Left lung (tissue), 10 donors: Measurements from ENCODE around the gene TMEM135. TPM values are rescaled to one million over a fixed set of nuclear protein-coding genes. Genes with fewer than 3 reads are reported as not detected.

Experiments used
- ATAC-seq: fragments of 200-7000 bp; cut with Tn5 transposase; one replicate; pipeline ENCODE4 v1.9.1; 2020; ENCODE audit warnings: moderate library complexity
- DNase-seq, 4 donors: peaks; one replicate each; pipeline ENCODE4 v3.0.0-alpha.2; 2013 to 2020
- H3K27ac ChIP-seq, 2 donors: fragments of 200-600 bp; sonication (generic) in 1 of 2; one replicate each; pipeline versions ENCODE4 v1.5.0 to v1.8.0; 2020 to 2021
- H3K27me3 ChIP-seq, 2 donors: fragments of 200-600 bp; sonication (generic) in 1 of 2; one replicate each; pipeline versions ENCODE4 v1.5.0 to v1.8.0; 2020 to 2021
- H3K36me3 ChIP-seq, 2 donors: fragments of 200-600 bp; sonication (generic) in 1 of 2; one replicate each; pipeline versions ENCODE4 v1.5.0 to v1.8.0; 2020 to 2021
- H3K4me1 ChIP-seq, 2 donors: fragments of 200-600 bp; one replicate each; pipeline ENCODE4 v1.8.0; 2021
- H3K4me3 ChIP-seq, 2 donors: fragments of 200-600 bp; sonication (generic) in 1 of 2; one replicate each; pipeline versions ENCODE4 v1.5.0 to v1.8.0; 2020 to 2021; ENCODE audit warnings: mild to moderate bottlenecking in 1 of 2
- H3K9me3 ChIP-seq, 2 donors: fragments of 200-600 bp; sonication (generic) in 1 of 2; one replicate each; pipeline versions ENCODE4 v1.5.0 to v1.8.0; 2020 to 2021
- CTCF ChIP-seq, 2 donors: fragments of 200-600 bp; sonication (generic) in 1 of 2; IDR thresholded peaks; one replicate each; pipeline versions ENCODE4 v1.5.0 to v1.8.0; 2021; ENCODE audit warnings: antibody characterized with exemption in 2 of 2
- intact Hi-C, 2 donors: fragments of 100-400 bp; cut with DNase I; formaldehyde crosslinking; loops; one replicate each; pipeline versions ENCODE4 v1.11.2 to v1.14.2; 2022
- polyA plus RNA-seq, 6 donors: library from polyadenylated mRNA; unstranded; fragments of 120-200 nt; gene quantifications; one replicate each; pipeline ENCODE4 v1.2.1, GENCODE V29; 2013; ENCODE audit not compliant: insufficient read length in 6 of 6
- total RNA-seq, 2 donors: library from RNA; stranded (reverse); fragmentation: NEBNext Ultra II Directional; extraction: Animal tissue kit (Norgen Biotek cat#: 25700); gene quantifications; one replicate each; pipeline ENCODE4 v1.2.1, GENCODE V29; 2021
- donor health status: DM: no; HTN: yes; CAD: no.
- donor health status: DM: no; HTN: no; CAD: no.

TMEM135 gene
- total and polyA plus RNA-seq, 8 donors = 21.3 to 33.4 (median 27.2) TPM

- Histone ChIP-seq H3K4me3 (no peak overlapping the region), H3K27me3 (no peaks in the 10 kb centered on the region), H3K9me3 (no peaks in the 10 kb centered on the region), H3K4me1 (no peaks in the 10 kb centered on the region), H3K27ac (no peak overlapping the region), H3K36me3 (peaks cover 0 to 27% of the 10 kb centered on the region in 2 donors)
- ATAC-seq (no peak), DNase-seq (no peak)
- intact Hi-C loops = no loop called here
- no peak for TF ChIP-seq CTCF (IDR thresholded peaks at IDR 0.05)
These were observed 38.6 kb downstream of the TMEM135 start for GRCh38 chr11:87076260-87076783.

GRCh38 chr11:87076874-87077429, 39.2 kb downstream of the TMEM135 start:
- no peak for ATAC-seq
- H3K27me3 ChIP-seq = no peaks in the 10 kb centered on the region
- H3K36me3 ChIP-seq = peaks cover 0 to 27% of the 10 kb centered on the region in 2 donors
- intact Hi-C loops = no loop called here
- no peak for TF ChIP-seq CTCF (IDR thresholded peaks at IDR 0.05)
- no peaks in the 10 kb centered on the region for H3K4me1 ChIP-seq
- H3K27ac ChIP-seq = no peak overlapping the region
- no peaks in the 10 kb centered on the region for H3K9me3 ChIP-seq
- H3K4me3 ChIP-seq = no peak overlapping the region
- DNase-seq = no peak

- intact Hi-C loops = no loop called here
- H3K4me3 ChIP-seq = no peak overlapping the region
- no peak for TF ChIP-seq CTCF (IDR thresholded peaks at IDR 0.05)
These were observed 43.6 kb downstream of the TMEM135 start for GRCh38 chr11:87081358-87081757.

GRCh38 chr11:87082590-87082989, 44.9 kb downstream of the TMEM135 start:
- TF ChIP-seq CTCF (IDR thresholded peaks at IDR 0.05) = no peak
- no peak for DNase-seq
- Histone ChIP-seq H3K9me3 (peaks cover 0 to 2% of the 10 kb centered on the region in 2 donors), H3K4me3 (no peak overlapping the region), H3K36me3 (no peaks in the 10 kb centered on the region), H3K27me3 (no peaks in the 10 kb centered on the region), H3K27ac (no peak overlapping the region), H3K4me1 (no peaks in the 10 kb centered on the region)
- no peak for ATAC-seq
- intact Hi-C loops = no loop called here

More at GRCh38 chr11:87081358-87081757, 43.6 kb downstream of the TMEM135 start:
- H3K27ac ChIP-seq = peak overlapping the region in 1 of 2 donors; percentile 14
- H3K36me3 ChIP-seq = peaks cover 0 to 2% of the 10 kb centered on the region in 2 donors
- no peaks in the 10 kb centered on the region for H3K4me1 ChIP-seq
- DNase-seq (no peak), ATAC-seq (no peak)
- H3K27me3 ChIP-seq = no peaks in the 10 kb centered on the region
- H3K9me3 ChIP-seq = no peaks in the 10 kb centered on the region

GRCh38 chr11:87083029-87083428, 45.3 kb downstream of the TMEM135 start:
- no peak overlapping the region for H3K27ac ChIP-seq
- ATAC-seq (no peak), DNase-seq (peak in 1 of 4 donors; percentile 2)
- H3K9me3 ChIP-seq = peaks cover 0 to 2% of the 10 kb centered on the region in 2 donors
- H3K27me3 ChIP-seq = no peaks in the 10 kb centered on the region
- no peak for TF ChIP-seq CTCF (IDR thresholded peaks at IDR 0.05)
- intact Hi-C loops = no loop called here
- H3K4me1 ChIP-seq = no peaks in the 10 kb centered on the region
- H3K4me3 ChIP-seq = no peak overlapping the region
- no peaks in the 10 kb centered on the region for H3K36me3 ChIP-seq
